Sigmoid colon (tissue), 7 donors: Measurements from ENCODE around the gene ZNF594. TPM values are rescaled to one million over a fixed set of nuclear protein-coding genes. Genes with fewer than 3 reads are reported as not detected.
"Not testable (repeated sequence)": the region's sequence is repeated elsewhere in the genome, so short reads cannot be mapped to it uniquely, and the experiment has no call there.

ENCODE experiments used
- DNase-seq: peaks from one replicate; pipeline ENCODE4 v3.0.0-alpha.2; 2019
- H3K27ac ChIP-seq, 4 donors: fragments of 200-600 bp; sonication (generic); one replicate each; pipeline ENCODE4 v1.5.1; 2016 to 2019; ENCODE audit warnings: mild to moderate bottlenecking in 1 of 4
- H3K27me3 ChIP-seq, 3 donors: fragments of 200-600 bp; sonication (generic); one replicate each; pipeline ENCODE4 v1.5.1; 2019; ENCODE audit warnings: mild to moderate bottlenecking in 1 of 3
- H3K36me3 ChIP-seq, 4 donors: fragments of 200-600 bp; sonication (generic); one replicate each; pipeline ENCODE4 v1.5.1; 2016 to 2019
- H3K4me1 ChIP-seq, 4 donors: fragments of 200-600 bp; sonication (generic); one replicate each; pipeline ENCODE4 v1.5.1; 2017 to 2019
- H3K4me3 ChIP-seq, 4 donors: fragments of 200-600 bp; sonication (generic); one replicate each; pipeline ENCODE4 v1.5.1; 2017 to 2019; ENCODE audit warnings: mild to moderate bottlenecking in 2 of 4, moderate library complexity in 1 of 4
- H3K9me3 ChIP-seq, 4 donors: fragments of 200-600 bp in 3 of 4; sonication (generic) in 3 of 4; one replicate each; pipeline versions ENCODE4 v1.5.1 to v1.6.1; 2013 to 2019
- CTCF ChIP-seq, 4 experiments: fragments of 450-650 bp in 3 of 4; fragments of 200-600 bp in 1 of 4; IDR thresholded peaks; one replicate each; pipeline ENCODE4 v1.5.1; 2016 to 2019; ENCODE audit warnings: antibody characterized with exemption in 4 of 4, mild to moderate bottlenecking in 3 of 4, moderate library complexity in 2 of 4
- EP300 ChIP-seq, 4 donors: sonication (generic); formaldehyde crosslinking; IDR thresholded peaks; one replicate each; pipeline ENCODE4 v1.6.1; 2017; ENCODE audit warnings: antibody characterized with exemption in 4 of 4
- POLR2A ChIP-seq, 2 donors: fragments of 450-650 bp; IDR thresholded peaks; one replicate each; pipeline ENCODE4 v1.6.1; 2016; ENCODE audit warnings: antibody characterized with exemption in 2 of 2, mild to moderate bottlenecking in 2 of 2, moderate library complexity in 2 of 2
- POLR2AphosphoS5 ChIP-seq, 4 donors: sonication (generic); formaldehyde crosslinking; IDR thresholded peaks; one replicate each; pipeline ENCODE4 v1.6.1; 2017; ENCODE audit warnings: antibody characterized with exemption in 4 of 4
- WGBS, 2 donors: extraction: QIAGEN DNeasy Blood & Tissue Kit; methylation state at CpG; one replicate each; pipeline ENCODE4 v1.1.7; 2013; 5-methylcytosine and 5-hydroxymethylcytosine counted together
- intact Hi-C: fragments of 100-400 bp; cut with DNase I; formaldehyde crosslinking; loops from one replicate; pipeline ENCODE4 v1.15.1; 2023
- polyA plus RNA-seq, 3 donors: library from polyadenylated mRNA; stranded (reverse); fragments of 200-250 nt; gene quantifications; one replicate each; pipeline ENCODE4 v1.2.3, GENCODE V29; 2013
- total RNA-seq, 4 donors: library from RNA; depleted of rRNA; stranded (reverse); fragments of >200 nt; gene quantifications; one replicate each; pipeline ENCODE4 v1.1.0, GENCODE V29; 2016
- donor health status: healthy with polysubstance abuse.
- donor health status: Bipolar disorder and iron deficiency.
- donor health status: healthy.

The ZNF594 gene
- total and polyA plus RNA-seq, 7 donors = 0.23 to 24.3 (median 15.8) TPM; not detected in 1

- peaks cover 0 to 50% (median 4%) of the 10 kb centered on the region in 4 donors for H3K36me3 ChIP-seq
- no peaks in the 10 kb centered on the region for H3K27me3 ChIP-seq
- no peak for DNase-seq
- H3K4me1 ChIP-seq = no peaks in the 10 kb centered on the region
- intact Hi-C loops = no loop called here
- WGBS, 2 donors = 92 to 96% methylated on average over 5 of the region's 5 CpGs
- H3K27ac ChIP-seq = no peak overlapping the region
- TF ChIP-seq EP300 (IDR thresholded peaks at IDR 0.05) (no peak), POLR2AphosphoS5 (IDR thresholded peaks at IDR 0.05) (no peak), POLR2A (IDR thresholded peaks at IDR 0.05) (no peak), CTCF (IDR thresholded peaks at IDR 0.05) (no peak)
- no peaks in the 10 kb centered on the region for H3K9me3 ChIP-seq
- no peak overlapping the region for H3K4me3 ChIP-seq
Measured at GRCh38 chr17:5220074-5220473, 28.4 kb upstream of the ZNF594 start.

GRCh38 chr17:5219536-5219935 is 27.9 kb upstream of the ZNF594 start:
- DNase-seq = no peak
- Histone ChIP-seq H3K27me3 (no peaks in the 10 kb centered on the region), H3K9me3 (no peaks in the 10 kb centered on the region), H3K36me3 (peaks cover 0 to 50% (median 6%) of the 10 kb centered on the region in 4 donors), H3K27ac (no peak overlapping the region), H3K4me1 (no peaks in the 10 kb centered on the region), H3K4me3 (no peak overlapping the region)
- intact Hi-C loops = no loop called here
- TF ChIP-seq POLR2AphosphoS5 (IDR thresholded peaks at IDR 0.05) (no peak), EP300 (IDR thresholded peaks at IDR 0.05) (no peak), CTCF (IDR thresholded peaks at IDR 0.05) (no peak), POLR2A (IDR thresholded peaks at IDR 0.05) (no peak)
- 95 to 97% methylated on average over 6 of the region's 6 CpGs for WGBS, 2 donors

GRCh38 chr17:5217562-5217961 is 25.9 kb upstream of the ZNF594 start:
- H3K4me1 ChIP-seq, H3K27me3 ChIP-seq, DNase-seq, H3K27ac ChIP-seq, intact Hi-C loops, H3K4me3 ChIP-seq, H3K9me3 ChIP-seq: not testable (repeated sequence)
- 96 to 98% methylated on average over 4 of the region's 5 CpGs for WGBS, 2 donors
- H3K36me3 ChIP-seq = peaks cover 0 to 40% (median 6%) of the 10 kb centered on the region in 4 donors

- Histone ChIP-seq H3K36me3 (peaks cover 0 to 32% (median 6%) of the 10 kb centered on the region in 4 donors), H3K4me3 (no peak overlapping the region), H3K27me3 (no peaks in the 10 kb centered on the region), H3K27ac (peak overlapping the region in 1 of 4 donors; percentile 34), H3K9me3 (no peaks in the 10 kb centered on the region), H3K4me1 (no peaks in the 10 kb centered on the region)
- intact Hi-C loops = no loop called here
- TF ChIP-seq POLR2A (IDR thresholded peaks at IDR 0.05) (no peak), CTCF (IDR thresholded peaks at IDR 0.05) (no peak), POLR2AphosphoS5 (IDR thresholded peaks at IDR 0.05) (no peak), EP300 (IDR thresholded peaks at IDR 0.05) (no peak)
- no peak for DNase-seq
- 91 to 92% methylated on average over 7 of the region's 7 CpGs for WGBS, 2 donors
Measured at GRCh38 chr17:5211458-5211857, 19.8 kb upstream of the ZNF594 start.

- peaks cover 0 to 25% (median 5%) of the 10 kb centered on the region in 4 donors for H3K36me3 ChIP-seq
- no peak for DNase-seq
- 74 to 92% methylated on average over 8 of the region's 8 CpGs for WGBS, 2 donors
- H3K4me3 ChIP-seq = no peak overlapping the region
- H3K4me1 ChIP-seq = no peaks in the 10 kb centered on the region
- no peaks in the 10 kb centered on the region for H3K9me3 ChIP-seq
- intact Hi-C loops = no loop called here
- no peaks in the 10 kb centered on the region for H3K27me3 ChIP-seq
- peak overlapping the region in 1 of 4 donors; percentile 34 for H3K27ac ChIP-seq
- no peak for TF ChIP-seq POLR2AphosphoS5 (IDR thresholded peaks at IDR 0.05)
- TF ChIP-seq POLR2A (IDR thresholded peaks at IDR 0.05) = no peak
- TF ChIP-seq CTCF (IDR thresholded peaks at IDR 0.05) = no peak
- TF ChIP-seq EP300 (IDR thresholded peaks at IDR 0.05) = no peak
Measured at GRCh38 chr17:5210614-5211252, 19.1 kb upstream of the ZNF594 start.
